HepG2 (cell line): ENCODE results near the gene JPH4. TPM values are rescaled to one million over a fixed set of nuclear protein-coding genes. Genes with fewer than 3 reads are reported as not detected.
A peak's percentile ranks its signal among the peaks of the same experiment; 100 is the strongest.

ENCODE experiments used
- AGO1 ChIP-seq: fragments of 200-400 bp; formaldehyde crosslinking; IDR thresholded peaks from 2 replicates; pipeline ENCODE4 v1.6.1; 2017; ENCODE audit warnings: mild to moderate bottlenecking, low read depth, low read length, moderate library complexity; ENCODE audit not compliant: poor library complexity, severe bottlenecking
- HIVEP1 ChIP-seq: sonication (generic); formaldehyde crosslinking; IDR thresholded peaks from 2 replicates; pipeline ENCODE4 v1.4.0; 2020; ENCODE audit warnings: mild to moderate bottlenecking, missing genetic modification reagents
- KDM5B ChIP-seq: sonication (generic); formaldehyde crosslinking; IDR thresholded peaks from 2 replicates; pipeline ENCODE4 v1.4.0; 2020; ENCODE audit warnings: missing genetic modification reagents, mild to moderate bottlenecking, borderline replicate concordance
- MZF1 ChIP-seq: sonication (generic); formaldehyde crosslinking; IDR thresholded peaks from 2 replicates; pipeline ENCODE4 v1.8.1; 2023; ENCODE audit warnings: mild to moderate bottlenecking, missing genetic modification reagents, borderline replicate concordance
- PAXIP1 ChIP-seq: sonication (generic); formaldehyde crosslinking; conservative IDR thresholded peaks from 2 replicates; pipeline ENCODE4 v1.4.0; 2020; ENCODE audit warnings: mild to moderate bottlenecking, missing genetic modification reagents, moderate library complexity
- RFX3 ChIP-seq: IDR thresholded peaks from 2 replicates; pipeline ENCODE4 v1.6.1; 2016; ENCODE audit warnings: missing biosample characterization, missing genetic modification reagents
- RNF2 ChIP-seq: fragments of 450-650 bp; conservative IDR thresholded peaks from 2 replicates; pipeline ENCODE4 v1.6.1; 2016; ENCODE audit warnings: low read depth
- RNF219 ChIP-seq: sonication (generic); formaldehyde crosslinking; IDR thresholded peaks from 2 replicates; pipeline ENCODE4 v1.5.0; 2020; ENCODE audit warnings: mild to moderate bottlenecking, missing genetic modification reagents
- SIN3A ChIP-seq: IDR thresholded peaks from 2 replicates; pipeline ENCODE4 v1.6.1; 2011; ENCODE audit warnings: low read depth, mild to moderate bottlenecking, control low read depth, low read length, borderline replicate concordance
- SSRP1 ChIP-seq: IDR thresholded peaks from 2 replicates; pipeline ENCODE4 v1.6.1; 2016; ENCODE audit warnings: control low read depth
- ZBTB39 ChIP-seq: sonication (generic); formaldehyde crosslinking; IDR thresholded peaks from 2 replicates; pipeline ENCODE4 v1.5.0; 2020; ENCODE audit warnings: missing genetic modification reagents
- ZBTB49 ChIP-seq: sonication (generic); formaldehyde crosslinking; IDR thresholded peaks from 2 replicates; pipeline ENCODE4 v1.4.0; 2020; ENCODE audit warnings: missing genetic modification reagents, borderline replicate concordance
- ZNF253 ChIP-seq: sonication (generic); formaldehyde crosslinking; IDR thresholded peaks from 2 replicates; pipeline ENCODE4 v1.8.0; 2022; ENCODE audit warnings: mild to moderate bottlenecking, missing genetic modification reagents, borderline replicate concordance
- ZNF331 ChIP-seq: sonication (generic); formaldehyde crosslinking; IDR thresholded peaks from 2 replicates; pipeline ENCODE4 v1.4.0; 2020; ENCODE audit warnings: missing genetic modification reagents
- ZNF383 ChIP-seq: sonication (generic); formaldehyde crosslinking; IDR thresholded peaks from 2 replicates; pipeline ENCODE4 v1.4.0; 2020; ENCODE audit warnings: missing genetic modification reagents, mild to moderate bottlenecking, borderline replicate concordance
- ZNF562 ChIP-seq: sonication (generic); formaldehyde crosslinking; IDR thresholded peaks from 2 replicates; pipeline ENCODE4 v1.8.0; 2022; ENCODE audit warnings: missing genetic modification reagents, borderline replicate concordance
- ZNF7 ChIP-seq: IDR thresholded peaks from 2 replicates; pipeline ENCODE4 v1.6.1; 2016; ENCODE audit warnings: missing biosample characterization, missing genetic modification reagents
- ZNF792 ChIP-seq: IDR thresholded peaks from 2 replicates; pipeline ENCODE4 v1.6.1; 2016
- polyA plus RNA-seq, 8 experiments: library from polyadenylated mRNA; depleted of rRNA in 3 of 8; stranded (reverse) in 7 of 8; unstranded in 1 of 8; fragments of >200 nt; fragmentation: Illumina TruSeq in 4 of 8; extraction: Trizol in 4 of 8; gene quantifications; 2 replicates each; pipeline versions ENCODE4 v1.2.1 to v1.2.3, GENCODE V29; 2011 to 2016; ENCODE audit warnings: low read depth in 4 of 8, missing spikeins in 1 of 8, mixed read lengths in 1 of 8; ENCODE audit not compliant: insufficient read depth in 1 of 8
- total RNA-seq, 5 experiments: library from RNA; depleted of rRNA; stranded (reverse); fragments of >200 nt; fragmentation: Illumina TruSeq; extraction: Trizol; gene quantifications; 2 replicates each; pipeline ENCODE4 v1.2.3, GENCODE V29; 2016; ENCODE audit warnings: low read depth in 1 of 5

The JPH4 gene
- total and polyA plus RNA-seq, 2 of the 13 experiments (the other 11 are each of a cell fraction or from before 2014, with no cell fraction given), result 0.08 to 0.22 TPM

- TF ChIP-seq ZBTB49 (CRISPR knock-in tag) (no peak), ZNF562 (CRISPR knock-in tag) (no peak), KDM5B (CRISPR knock-in tag) (peak; percentile 88), HIVEP1 (CRISPR knock-in tag) (peak; percentile 84; the same call in 1 of the 2 replicates), ZNF253 (no peak; the same call in 1 of the 2 replicates), ZBTB39 (CRISPR knock-in tag) (no peak), ZNF792 (CRISPR knock-in tag) (peak; percentile 49; the same call in 1 of the 2 replicates), SSRP1 (no peak), ZNF331 (peak; percentile 69), MZF1 (CRISPR knock-in tag) (0 out of 2 replicates have a peak, but pooled peaks have one; percentile 49), ZNF383 (CRISPR knock-in tag) (peak; percentile 15; the same call in 1 of the 2 replicates), SIN3A (peak; percentile 94; the same call in 1 of the 2 replicates), PAXIP1 (CRISPR knock-in tag) (0 out of 2 replicates have a peak, but pooled peaks have one; percentile 62), RNF2 (0 out of 2 replicates have a peak, but pooled peaks have one; percentile 48), ZNF7 (no peak; the same call in 1 of the 2 replicates), AGO1 (peak; percentile 79), RFX3 (CRISPR knock-in tag) (no peak), RNF219 (CRISPR knock-in tag) (no peak)
Observed at GRCh38 chr14:23551266-23552028, 27.1 kb downstream of the JPH4 start, which contains the start of gene ZFHX2 (continued).
